GM19043 (cell line): Measurements from ENCODE around the gene RTCA.
"Not testable (repeated sequence)": the region's sequence is repeated elsewhere in the genome, so short reads cannot be mapped to it uniquely, and the experiment has no call there.

Experiments
- ATAC-seq: cut with Tn5 transposase; IDR thresholded peaks from one replicate; pipeline ENCODE4 v1.9.1; 2021; ENCODE audit warnings: low read depth; ENCODE audit not compliant: unreplicated experiment

RTCA gene

DNA sequence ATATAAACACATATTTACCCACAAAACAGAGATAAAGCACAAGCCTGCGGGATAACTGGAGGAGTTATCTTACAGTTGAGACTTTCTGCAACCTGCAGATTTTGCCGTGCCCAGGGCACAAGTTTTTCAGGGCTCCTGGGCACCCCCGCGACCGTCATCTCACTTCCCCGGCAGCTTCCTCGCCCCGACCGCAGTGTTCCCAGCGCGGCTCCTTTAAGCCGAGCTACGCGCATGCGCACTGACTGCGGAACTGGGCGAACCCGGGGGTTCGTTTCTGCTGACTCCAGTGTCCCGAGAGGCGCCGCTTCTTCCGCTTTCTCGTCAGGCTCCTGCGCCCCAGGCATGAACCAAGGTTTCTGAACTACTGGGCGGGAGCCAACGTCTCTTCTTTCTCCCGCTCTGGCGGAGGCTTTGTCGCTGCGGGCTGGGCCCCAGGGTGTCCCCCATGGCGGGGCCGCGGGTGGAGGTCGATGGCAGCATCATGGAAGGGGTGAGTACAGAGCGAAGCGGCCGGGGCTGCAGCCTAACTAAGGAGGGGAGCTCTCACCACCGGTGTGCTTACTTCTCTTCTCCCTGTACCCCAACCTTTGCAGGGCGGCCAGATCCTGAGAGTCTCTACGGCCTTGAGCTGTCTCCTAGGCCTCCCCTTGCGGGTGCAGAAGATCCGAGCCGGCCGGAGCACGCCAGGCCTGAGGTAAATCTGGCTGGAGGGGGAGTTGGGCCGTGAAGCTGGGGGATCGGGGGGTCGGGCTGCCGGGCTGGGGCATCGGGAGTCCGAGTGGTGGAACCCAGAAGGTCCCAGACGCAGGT, at the start of gene RTCA:
Gene RTCA (plus strand): TSS at position 286 of the 810 bp plus-strand sequence. CDS start 160 bp downstream, at position 446.
- ATAC-seq: peak; percentile 99

DNA sequence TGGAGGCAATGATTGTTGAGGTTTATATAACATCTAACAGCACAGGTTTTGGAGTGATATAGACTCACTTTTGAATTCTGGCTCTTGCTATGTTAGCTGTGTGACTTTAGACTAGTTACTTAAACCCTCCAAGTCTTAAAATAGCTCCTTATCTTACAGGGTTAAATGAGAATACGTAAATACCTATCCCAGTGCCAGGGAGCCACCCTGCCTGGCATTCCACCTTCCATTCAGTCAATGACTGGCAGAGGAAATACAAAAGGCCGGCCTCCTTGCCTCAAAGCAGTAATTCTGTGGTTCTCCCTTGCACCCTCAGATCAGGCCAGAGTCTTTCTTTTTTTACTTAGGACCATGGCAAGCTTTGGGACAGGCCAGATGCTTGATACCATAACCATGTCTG, 48.2 kb upstream of the RTCA start:
- ATAC-seq: no peak

DNA sequence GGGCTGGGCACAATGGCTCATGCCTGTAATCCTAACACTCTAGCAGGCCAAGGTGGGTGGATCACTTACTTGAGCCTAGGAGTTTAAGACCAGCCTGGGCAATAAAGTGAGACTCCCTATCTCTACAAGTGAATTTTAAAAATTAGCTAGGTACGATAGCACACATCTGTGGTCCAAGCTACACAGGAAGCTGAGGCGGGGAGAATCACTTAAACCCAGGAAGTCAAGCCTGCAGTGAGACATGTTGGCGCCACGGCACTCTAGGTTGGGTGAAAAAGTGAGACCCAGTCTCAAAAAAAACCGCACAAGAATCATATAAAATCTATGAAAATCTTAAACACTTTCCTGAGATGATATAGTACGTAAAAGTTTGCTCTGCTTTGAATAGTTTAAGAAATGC, 46.6 kb upstream of the RTCA start:
- ATAC-seq: no peak

DNA sequence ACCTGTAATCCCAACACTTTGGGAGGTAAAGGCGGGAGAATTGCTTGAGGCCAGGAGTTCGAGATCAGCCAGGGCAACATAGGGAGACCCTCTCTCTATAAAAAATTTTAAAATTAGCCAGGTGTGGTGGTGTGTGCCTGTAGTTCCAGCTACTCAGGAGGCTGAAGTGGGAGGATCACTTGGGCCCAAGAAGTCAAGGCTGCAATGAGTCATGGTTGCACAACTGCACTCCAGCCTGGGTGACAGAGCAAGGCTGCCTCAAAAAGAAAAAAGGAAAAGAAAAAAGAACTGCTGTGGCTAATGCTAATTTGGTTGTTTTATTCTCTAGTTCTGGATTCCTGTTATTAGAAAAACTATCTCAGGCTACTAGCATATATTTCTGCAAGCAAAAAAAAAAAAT, 46.1 kb upstream of the RTCA start:
- no peak for ATAC-seq

DNA sequence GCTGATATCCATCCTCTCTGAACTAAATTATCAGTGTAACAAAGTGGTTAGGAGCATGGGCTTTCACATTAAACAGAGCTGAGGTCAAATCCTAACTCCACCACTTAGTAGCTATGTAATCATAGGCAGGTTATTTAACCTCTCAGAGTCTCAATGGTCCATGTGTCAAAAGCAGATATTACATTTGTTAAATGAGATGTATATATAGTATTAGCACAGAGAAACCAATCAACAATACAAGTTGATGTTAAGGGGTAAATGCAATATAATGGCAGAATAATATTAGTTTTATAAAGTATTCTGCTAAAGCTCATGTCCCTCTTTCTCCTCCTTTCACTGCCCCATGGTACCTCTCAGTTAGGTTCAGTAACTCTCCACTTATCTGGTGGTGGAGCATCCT, 43.6 kb upstream of the RTCA start:
- no peak for ATAC-seq

DNA sequence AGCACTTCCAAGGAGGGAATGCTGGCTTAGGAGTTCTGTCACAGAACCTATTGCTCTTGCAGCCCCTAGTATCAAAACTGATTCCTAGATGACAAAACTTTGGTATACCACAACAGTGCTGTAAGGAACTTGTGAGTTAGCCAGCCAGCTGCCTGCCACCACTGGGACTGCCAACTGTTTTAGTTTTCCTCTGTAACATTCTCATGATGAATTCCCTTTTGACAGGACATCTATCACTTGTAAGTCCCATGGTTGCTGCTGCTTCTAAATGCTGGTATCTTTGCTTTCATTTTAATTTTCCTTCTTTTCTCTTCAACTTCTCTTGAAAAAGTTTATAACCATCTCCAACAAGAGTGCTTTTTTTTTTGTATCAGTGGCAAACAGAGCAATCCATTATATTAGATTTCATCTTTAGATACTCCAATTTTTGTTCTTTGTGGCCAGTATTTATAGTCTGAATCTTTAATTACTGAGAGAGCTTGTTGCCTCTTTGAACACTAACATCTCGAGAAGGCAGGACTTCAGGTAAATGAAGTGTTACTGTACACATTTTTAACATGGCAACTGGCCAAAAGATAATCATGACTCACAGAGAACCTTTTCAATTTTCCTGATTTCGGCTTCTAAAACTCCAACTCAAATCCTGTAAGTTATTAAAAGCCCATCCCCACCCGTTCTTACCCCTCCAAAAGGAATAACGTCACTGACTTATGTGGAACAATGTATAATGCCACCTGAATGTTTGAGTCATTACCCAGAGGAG, 36.2 kb upstream of the RTCA start:
- ATAC-seq: no peak

DNA sequence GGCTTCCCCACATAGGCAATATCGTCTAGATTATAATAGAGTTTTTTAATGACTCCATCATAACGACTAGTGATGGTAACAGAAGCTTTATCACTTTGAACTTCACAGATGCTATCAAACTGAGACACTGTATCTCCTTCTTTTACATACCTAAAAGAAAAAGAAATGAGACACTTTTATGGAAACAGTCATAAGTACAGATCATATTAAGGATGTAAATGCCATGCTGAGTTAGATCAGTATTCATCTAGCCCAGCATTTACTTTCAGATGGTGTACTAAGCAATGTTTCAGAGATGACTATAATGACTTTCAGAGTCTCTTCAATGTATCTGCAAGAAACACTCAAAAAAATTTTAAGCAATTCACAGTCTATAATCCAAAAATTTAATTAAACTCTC, 35.3 kb upstream of the RTCA start:
- no peak for ATAC-seq

DNA sequence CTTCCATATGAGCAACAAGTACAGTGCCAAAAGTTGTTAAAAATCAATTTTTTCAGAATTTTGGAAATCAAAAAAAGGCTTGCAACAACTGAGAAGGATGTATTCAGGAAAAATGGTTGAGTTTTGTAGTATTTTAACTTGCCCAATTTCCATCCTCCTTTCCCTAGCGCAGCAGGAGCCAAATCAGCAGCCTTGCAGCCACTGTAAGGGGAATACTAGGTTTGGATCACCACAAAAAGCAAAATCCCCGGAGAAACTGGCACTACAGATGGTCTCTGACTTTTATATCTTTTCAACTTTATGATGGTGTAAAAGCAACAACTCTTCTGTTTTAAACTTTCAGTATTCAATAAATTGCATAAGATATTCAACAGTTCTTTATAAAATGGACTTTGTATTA, 34.3 kb upstream of the RTCA start:
- no peak for ATAC-seq

DNA sequence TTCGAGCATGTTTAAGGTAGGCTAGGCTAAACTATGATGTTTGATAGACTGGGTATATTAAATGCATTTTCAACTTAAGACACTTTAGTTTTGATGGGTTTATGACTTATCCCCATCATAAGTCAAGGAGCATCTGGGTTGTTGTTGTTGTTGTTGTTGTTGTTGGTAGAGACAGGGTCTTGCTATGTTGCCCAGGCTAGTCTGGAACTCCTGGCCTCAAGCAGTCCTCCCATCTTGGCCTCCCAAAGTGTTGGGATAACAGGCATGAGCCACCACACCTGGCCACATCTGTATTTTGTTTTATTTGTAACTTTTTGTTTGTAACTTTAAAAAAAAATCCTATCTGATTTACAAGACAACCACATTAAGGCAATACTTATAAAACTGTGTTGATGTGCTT, 33.9 kb upstream of the RTCA start:
- ATAC-seq: no peak

DNA sequence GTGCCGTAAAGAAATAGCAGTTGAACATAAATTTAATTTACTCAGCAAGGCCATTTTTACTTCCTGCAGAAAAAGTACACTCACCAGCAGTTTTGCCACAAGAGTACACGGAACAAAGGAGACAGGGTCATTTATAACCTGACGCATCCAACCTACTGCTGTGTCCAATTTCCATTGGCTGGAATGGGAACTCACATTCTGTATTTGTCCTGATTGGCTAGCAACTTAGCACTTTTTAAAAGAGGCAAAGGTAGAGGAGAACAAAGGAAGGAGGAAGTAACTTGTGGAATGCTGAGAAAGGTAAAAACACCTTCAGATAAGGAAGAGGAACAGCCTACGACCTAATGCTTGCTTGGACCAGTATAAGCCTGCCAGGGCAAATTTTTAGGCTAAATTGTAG, 32.5 kb upstream of the RTCA start:
- not testable (repeated sequence) for ATAC-seq

DNA sequence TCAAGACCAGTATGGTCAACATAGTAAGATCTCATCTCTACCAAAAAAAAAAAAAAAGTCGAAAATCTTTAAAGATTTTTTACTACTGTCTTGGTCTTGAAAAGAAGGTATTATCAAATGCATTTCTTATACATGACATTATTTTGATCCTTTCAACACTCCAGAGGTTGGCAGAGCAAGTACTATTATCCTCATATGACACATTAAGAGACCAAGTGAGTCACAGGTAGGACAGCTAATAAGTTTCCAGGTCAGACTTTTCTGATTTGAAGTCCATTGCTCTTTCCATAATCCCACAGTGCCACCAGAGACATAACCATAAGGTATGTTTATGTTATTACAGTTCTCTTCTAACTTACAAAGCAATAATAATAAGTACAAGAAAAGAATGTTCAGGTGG, 31.6 kb upstream of the RTCA start:
- no peak for ATAC-seq

DNA sequence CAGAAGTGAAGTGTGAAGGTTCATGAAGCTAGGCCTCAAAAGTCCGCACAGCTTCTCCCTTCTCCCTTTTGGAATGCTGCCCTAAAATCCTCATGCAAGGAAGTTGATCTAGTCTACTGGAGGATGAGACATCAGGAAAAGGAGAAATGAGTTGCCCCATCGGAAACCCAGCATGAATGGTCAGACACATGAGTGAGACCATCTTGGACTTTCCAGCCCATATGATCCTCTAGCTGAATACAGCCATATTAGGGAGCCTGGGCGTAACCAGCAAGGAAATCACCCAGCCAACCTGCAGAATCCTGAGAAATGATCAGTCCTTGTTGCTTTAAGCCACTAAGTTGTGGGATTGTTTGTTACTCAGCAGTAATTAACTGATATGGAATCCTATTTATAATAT, 28.9 kb upstream of the RTCA start:
- no peak for ATAC-seq

DNA sequence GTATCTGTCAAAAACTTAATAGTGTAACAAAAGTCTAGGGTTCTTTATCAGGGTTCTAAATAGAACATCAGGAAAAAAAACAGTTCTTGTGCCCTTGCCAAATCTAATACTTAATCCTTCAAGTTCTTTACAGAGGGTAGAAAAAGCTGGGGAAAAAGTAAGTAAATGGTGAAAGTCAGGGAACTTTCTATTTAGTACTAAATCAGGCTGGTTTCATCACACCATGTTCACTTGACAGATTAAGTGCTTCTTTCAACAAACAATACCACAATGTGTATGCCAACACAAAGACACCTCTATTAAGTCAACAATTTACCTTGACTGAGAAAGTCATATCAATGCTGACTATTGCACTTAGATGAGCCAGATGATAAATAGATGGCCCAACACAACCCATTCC, 26.1 kb upstream of the RTCA start:
- no peak for ATAC-seq

DNA sequence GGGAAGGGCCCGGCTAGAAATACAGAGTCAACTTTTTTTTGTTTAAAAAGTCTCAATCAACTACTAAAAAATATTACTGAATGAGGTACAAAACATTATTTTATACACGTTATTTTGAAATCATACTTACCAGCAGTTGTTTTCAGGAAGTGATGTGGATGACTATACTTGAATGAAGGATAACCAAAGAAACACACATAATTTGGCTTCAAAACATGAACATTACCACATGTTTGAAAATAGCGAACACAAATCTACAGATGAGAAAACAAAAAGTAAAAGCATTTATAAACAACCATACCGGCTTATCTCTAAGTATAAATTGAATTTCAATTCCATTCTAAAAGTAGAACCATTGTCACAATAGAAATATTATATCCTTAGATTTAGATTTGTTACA, 25.4 kb upstream of the RTCA start:
- no peak for ATAC-seq

DNA sequence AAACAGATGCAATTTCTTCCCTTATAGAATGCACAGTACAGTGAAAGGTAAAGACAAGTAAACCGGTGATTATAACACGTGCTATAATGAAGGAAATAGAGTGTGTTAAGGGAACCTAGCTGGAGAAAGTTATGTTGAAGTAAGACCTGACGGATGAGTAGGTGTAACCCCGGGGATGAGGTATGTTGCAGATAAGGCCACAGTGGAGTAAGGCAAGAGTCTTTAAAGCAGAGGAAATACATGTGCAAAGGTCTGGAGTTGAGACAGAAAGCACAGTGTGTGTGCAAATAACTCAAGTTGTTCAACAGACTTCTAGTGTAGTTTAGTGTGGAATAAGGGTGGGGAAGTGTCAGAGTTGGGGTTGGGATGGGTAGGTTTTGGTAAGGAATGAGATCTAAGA, 19.3 kb upstream of the RTCA start:
- ATAC-seq: no peak

DNA sequence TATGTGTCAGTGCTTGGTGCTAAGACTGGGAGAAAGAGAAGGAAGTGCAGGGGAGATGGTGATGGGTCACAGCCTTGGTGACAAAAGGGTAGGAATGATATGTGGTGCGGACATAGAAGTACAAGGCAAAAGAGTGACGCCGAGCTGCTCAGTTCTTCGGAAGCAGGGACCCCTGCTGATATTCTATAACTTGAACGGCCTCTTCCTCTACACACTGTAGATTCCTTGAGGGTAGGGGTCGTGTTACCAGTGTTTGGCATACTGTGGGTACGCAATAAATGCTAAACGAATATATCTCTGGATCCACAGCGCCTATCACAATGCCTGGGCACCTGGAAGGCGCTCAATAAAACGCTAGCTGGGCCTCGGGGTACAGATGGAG, 16.9 kb upstream of the RTCA start:
- ATAC-seq: no peak

DNA sequence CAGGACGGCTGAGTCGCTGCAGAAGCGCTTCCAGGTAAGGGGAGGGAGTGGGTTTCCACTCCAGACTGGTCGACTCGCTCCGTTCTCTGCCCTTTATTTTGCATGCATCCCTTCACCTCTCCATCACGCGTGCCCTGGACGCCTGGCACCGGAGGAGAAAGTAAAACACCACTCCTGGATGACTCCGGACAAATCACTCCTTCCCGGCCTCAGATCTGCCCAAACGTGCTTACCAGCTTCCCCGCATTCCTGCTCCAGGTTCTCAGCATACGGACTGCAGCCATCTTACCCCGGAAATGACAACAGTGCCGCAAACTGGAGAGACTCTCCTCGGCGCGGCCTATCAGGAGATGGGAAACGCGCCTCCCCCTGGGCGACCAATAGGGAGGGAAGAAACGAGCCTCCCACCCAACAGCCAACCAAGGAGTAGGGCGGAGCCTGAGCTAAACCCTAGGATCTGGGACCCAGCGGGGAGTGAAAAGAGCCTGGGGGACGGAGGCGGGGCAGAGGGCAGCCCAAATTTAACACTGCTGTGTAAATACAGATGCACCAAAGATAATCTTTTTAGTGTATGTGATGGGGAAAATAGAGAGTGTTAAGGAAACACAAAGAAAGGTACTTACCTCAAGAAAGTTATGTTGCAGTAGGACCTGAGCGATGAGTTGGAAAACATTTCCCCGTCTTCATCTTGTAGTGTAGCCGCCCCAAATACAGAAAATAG, 16.3 kb upstream of the RTCA start, which contains the start of gene DBT:
Gene DBT (minus strand): TSS at position 298 of the 721 bp plus-strand sequence. CDS start 14 bp downstream, at position 284.
- peak; percentile 100 for ATAC-seq

DNA sequence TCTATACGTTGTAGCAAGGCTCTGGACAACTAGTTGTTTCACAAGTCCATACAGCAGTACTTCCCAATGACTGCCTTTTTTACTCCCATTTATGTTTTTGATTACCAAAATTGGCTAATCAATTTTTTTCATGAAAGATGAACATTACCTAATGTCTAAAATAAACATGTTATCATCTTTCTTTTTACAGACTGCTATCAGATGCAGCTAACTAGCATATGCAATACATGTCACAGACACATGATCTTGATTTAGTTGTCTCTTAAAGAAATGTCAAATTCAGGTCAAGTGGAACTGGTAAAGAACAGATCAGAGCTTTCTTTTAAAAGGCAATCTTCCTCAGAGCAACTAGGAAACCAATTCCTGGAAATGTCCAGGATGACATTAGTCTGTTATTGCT, 15.8 kb upstream of the RTCA start:
- ATAC-seq: no peak

DNA sequence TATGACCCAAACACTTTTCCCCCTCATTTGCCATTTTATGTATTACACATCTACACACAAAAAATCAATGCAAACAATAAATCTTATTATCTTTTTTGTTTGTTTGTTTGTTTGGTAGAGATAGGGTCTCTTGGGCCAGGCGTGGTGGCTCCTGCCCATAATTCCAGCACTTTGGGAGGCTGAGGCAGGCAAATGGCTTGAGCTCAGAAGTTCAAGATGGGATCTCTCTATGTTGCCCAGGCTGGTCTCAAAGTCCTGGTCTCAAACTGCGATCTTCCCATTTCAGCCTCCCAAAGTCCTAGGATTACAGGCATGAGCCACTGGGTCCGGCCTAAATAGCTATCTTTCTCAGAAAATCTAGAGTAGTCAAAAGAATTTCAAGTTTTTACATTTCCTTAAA, 15.2 kb upstream of the RTCA start:
- no peak for ATAC-seq

DNA sequence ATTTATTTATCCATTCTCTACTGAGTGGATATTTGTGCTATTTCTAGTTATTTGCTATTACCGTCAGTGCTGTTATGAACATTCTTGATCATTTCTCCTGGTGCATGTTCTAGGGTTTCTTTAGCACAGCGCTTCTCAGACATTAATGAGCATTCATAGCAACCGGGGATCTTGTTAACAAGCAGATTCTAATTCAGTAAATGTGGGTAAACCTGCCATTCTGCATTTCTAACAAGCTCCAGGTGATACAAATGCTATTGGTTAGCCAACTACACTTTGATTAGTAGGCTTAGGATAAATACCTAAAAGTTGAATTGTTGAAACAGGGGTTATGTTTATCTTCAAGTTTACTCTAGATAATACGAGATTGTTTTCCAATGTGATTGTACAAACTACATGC, 13.1 kb upstream of the RTCA start:
- no peak for ATAC-seq

DNA sequence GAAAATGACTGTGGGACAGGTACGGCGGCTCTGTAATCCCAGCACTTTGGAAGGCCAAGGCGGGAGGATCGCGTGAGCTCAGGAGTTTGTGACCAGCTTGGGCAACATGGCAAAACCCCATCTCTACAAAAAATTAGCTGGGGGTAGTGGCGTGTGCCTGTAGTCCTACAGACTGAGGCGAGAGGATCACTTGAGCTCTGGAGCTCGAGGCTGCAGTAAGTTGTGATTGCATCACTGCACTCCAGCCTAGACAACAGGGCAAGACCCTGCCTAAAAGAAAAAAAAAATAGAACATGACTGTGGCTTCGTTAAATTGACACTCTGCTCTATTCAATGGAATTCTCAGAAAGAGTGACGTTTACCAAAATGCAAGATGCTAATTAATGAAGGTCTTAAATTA, 12.5 kb upstream of the RTCA start:
- ATAC-seq: no peak
